SH-SY5Y (cell line): Measurements from ENCODE around the gene TMEM139.

Experiments used
- GATA2 ChIP-seq: IDR thresholded peaks from 2 replicates; pipeline ENCODE4 v1.6.1; 2011; ENCODE audit warnings: mild to moderate bottlenecking, low read depth, low read length
- GATA3 ChIP-seq: IDR thresholded peaks from 2 replicates; pipeline ENCODE4 v1.6.1; 2011; ENCODE audit warnings: low read depth, mild to moderate bottlenecking, low read length, moderate library complexity

GRCh38 chr7:143261901-143262300 lies 22.9 kb upstream of the TMEM139 start:
- no peak for TF ChIP-seq GATA2
- no peak for TF ChIP-seq GATA3
